ENCODE measurements around the gene NAA40.

NAA40 gene

DNA sequence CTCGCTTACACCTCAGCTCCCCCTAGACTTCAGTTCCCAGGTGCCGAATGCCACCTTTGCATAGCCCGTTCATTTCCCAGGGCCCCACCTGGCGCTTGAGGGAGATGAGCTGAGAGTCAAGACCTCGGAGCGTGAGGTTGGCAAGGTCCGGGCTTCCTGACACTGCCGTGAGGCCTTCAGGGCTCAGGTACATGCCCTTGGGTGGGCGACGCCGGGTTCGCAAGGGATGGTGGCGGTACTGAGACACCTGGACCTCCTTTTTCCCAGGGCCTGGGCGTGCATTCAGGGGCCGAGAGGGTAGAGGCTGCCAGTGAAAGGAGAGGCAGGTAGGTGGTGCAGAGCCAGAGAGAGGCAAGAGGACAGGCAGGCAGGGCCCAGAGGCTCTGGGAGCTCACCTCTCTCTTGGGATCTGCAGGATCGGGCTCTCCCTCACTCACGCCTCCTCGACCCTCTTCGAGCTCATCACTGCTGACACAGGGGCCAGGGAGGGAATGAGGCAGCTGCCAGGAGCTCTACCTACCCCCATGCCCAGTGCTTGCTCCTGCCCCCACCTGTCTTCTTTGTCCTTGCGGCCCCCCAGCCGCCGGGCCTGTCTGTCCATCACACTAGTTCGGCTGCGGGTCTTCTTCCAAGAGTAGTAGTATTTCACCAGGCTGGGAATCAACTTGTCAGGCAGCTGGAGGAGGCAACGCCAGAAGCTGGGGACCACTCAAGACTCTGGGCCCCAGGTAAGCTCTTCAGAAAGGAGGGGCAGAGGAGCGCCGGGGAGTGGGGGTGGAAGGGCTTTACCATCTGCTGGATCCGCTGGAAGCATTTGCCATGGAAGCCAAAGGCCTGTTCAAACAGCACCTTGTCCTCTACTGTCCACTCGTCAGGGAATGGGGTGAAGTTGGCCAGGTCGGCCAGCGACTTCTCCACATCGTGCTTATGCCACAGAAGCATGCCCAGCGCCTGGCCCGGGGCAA, 24.7 kb upstream of the NAA40 start:
- DNase-seq = no peak

DNA sequence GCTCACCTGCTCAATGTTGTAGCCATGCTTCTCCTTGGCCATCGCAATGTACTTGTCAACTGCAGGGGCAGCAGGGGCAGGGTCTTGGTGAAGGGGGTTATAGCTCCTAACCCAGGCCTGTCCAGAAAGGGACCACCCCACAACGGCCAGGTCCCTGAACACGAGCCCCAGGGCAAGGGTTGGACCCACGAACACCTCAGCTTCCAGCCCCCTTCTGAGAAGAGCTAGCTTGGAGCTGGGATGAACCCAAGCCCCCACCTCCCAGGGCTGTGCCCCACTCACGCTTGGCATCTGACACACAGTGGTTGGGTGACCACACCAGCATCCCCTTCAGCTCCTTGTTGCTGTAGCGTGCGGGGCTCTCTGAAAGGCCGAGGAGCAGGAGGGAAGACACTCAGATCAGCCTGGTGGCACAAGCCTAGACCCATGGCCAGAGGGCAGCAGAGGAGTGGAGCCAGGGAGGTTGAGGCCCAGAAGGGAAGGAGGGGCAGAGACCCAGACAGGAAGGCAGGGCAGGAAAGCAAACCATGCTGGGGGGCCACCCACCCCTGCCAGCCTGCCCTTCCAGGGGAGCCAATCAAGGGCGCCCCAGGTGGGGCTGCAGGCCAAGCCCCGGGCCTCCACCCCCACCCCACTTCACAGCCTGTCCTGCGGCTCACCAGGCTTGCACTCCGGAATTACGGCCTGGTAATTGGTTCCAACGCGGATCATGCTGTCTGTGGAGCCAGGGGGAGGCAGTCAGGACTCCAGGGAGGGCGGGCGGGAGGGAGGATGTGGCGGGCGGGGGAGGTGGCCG, 23.7 kb upstream of the NAA40 start:
- no peak for DNase-seq

DNA sequence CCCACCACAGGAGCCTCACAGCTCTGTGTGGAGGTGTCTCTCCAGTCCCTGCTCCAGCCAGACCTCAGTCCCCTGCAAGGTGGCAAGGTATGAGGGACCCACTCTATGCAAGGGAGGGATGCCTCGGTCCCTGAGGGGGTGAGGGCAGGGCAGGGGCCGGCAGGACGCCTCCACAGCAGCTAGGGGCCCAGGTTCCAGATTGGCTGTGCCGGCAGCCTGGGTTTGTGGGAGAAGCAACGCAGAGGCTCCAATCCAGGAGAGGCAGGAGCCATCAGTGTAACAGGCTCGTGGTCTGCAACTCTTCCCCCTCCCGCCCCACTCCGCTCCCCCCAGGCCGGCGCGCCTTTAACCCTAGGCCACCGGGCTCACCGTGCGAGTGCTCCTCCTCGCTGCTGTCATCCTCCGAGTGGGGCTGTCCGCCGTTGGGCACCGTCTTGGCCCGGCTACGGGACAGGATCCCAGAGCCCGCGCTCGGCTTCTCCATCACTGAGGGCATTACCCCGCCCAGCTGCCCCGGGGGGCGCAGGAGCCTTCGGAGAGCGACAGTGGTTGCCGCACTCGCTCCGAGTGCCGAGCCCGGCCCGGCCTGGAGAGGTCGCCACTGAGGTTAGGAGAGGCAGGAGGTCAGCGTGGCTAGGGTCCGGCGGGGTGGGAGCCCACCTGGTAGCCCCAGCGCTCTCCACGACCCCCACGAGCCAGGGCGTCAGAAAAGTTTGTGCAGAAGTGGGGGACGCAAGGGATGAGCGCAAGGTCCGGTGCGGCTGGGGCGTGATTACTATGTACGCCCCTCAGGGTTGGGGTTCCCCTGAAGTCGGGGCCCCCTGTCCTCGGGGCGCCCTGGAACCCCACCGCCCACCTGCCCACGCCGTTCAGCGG, 22.6 kb upstream of the NAA40 start:
- no peak for DNase-seq

DNA sequence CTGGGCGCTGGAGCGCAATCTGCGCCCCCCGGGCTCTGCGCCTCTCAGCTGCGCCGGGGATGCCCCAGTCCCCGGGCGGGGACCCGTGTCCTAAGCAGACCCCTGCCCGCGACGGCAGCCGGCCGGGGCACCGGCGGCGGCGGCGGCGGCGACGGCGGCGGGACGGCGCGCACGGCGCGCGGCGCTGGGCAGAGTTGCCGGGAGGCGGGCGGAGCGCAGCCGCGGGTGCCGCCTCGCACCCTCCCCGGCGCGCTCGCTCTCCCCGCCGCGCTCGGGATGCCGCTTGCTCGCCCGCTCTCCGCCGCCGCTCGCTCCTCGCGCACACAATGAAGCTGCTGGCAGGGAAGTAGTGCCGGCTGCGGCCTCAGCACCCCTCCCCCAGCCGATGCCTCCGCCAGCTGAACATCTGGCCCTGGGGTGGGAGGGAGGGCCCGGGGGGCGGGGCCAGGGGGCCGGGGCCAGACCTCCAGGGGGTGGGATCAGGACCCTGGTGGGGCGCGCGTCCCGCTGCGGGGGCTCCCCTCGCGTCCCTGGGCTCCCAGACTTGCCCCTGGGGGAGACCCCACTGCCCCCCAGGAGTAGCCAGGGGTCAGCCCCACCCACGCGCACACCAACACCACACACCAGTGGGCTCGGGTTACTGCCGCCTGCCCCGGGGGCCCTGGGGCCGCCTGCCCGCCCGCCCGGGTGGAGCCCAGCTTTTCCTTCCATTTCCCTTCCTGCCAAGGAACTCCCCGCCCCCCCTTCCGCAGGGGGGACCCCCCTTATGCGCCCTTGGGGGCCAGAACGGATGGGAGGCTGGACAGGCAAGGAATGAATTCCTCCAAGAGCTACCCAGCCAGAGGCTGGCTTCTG, 21.7 kb upstream of the NAA40 start, which contains the start of gene RCOR2:
RCOR2 (minus strand) TSS at position 328 of the 855 bp plus-strand sequence. CDS start 708 bp downstream, outside the sequence.
- peak; percentile 72 for DNase-seq

DNA sequence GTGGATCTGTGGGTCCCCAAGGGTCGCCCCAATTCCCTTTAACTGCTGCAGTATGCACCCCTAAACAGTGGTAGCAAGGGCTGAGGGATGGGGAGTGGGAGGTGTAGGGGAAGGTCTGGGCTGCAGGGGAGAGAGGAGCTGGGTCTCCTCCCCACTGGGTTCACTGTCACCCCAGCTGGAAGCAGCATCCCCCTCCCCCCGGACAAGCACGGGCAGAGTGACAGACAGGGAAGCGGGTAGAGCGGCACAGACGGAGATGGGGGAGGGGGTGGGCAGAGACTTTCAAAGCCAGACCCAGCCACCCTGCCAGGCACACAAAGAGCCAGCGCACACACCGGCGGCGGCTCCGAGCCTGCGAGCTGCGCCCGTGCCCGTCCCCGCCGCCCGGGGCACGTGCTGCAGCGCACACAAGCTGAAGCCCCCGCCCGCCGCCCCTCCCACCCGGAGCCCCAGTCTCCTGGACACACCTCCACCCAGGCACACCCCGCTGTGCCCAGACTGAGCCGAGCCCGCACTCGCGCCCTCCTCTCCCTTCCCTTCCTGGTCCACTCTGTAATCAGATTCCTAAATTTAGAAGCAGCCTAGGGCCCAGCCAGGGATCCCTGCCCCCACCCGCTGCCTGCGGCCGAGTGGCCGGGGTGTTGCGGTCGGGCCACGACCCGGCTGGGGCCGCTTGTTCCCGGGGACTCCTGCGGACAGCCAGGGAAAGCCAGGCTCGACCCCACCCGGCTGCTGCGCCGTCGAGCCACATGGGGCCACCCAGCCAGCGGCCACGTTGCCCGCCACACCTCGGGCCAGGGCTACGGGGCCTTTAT, 20.9 kb upstream of the NAA40 start:
- DNase-seq = peak; percentile 34

DNA sequence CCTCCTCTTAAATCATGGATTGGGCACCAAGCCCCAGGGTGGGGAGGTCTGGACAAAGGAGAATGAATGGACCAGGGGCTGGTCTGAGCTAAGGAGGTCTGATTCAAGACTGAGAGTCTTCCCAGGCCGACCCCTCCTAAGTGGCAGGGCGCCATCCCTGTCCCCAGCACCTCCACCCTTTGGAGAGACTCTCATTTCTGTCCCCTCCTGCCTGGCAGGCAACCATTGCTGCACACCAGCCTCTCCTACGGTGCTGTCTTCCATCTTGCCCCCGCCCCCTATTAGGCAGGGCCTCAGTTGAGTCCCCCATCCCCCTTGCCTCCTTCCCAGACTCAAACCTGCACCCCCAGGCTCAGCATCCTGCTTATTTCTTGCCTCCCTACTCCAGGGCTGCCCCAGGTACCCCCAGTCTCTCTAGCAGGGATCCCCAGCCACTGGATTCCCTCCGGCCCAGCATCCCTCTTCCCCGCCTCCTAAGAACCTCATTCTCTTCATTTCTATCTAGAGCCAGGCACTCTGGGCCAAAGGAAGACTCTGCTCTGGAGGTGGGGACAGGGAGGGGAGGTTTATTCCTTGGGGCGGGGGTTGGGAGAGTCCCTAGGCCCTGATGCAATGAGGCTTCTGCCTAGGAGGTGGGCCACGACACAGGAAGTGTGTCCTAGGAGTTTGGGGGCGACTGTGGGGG, 20.2 kb upstream of the NAA40 start:
- no peak for DNase-seq

DNA sequence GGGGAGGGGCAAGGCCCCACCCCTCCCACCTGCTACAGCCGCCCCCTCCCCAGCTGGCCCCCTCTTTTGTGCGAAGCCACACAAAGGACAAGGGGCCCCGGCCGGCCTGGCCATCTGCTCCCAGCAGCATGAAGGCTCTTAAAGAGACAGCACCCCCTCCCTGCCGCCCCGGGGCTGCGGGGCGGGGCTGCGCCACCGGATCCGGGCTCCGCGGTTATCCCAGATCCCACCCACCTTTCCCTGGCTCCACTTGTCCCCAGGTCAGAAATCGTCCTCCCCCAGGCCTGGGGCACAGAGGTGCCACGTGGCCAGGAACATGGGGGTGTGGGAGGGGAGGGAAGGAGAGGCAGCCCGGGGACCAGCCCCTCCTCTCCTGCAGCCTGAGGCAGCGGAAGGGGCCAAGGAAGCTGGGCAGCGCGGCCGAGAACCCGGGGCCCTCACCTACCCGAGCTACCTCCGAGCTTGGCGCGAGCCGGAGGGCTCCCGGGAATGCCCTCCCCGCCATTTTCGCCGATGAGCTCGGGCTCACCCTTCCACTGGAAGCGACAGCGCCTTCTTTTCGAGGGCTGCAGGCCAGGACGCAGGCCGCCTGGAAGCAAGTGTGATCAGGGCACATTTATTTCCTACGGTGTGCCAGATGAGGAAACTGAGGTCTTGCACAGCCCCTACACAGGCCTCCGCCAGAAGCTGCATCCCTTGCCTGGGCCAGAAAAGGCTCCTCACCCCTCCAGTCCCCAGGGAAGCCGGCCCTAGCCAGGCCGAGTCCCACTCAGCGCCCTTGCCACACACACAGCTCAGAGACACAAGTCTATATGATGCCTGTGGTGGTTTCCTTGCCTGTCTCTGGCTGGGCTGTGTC, 19.3 kb upstream of the NAA40 start:
- DNase-seq = no peak

DNA sequence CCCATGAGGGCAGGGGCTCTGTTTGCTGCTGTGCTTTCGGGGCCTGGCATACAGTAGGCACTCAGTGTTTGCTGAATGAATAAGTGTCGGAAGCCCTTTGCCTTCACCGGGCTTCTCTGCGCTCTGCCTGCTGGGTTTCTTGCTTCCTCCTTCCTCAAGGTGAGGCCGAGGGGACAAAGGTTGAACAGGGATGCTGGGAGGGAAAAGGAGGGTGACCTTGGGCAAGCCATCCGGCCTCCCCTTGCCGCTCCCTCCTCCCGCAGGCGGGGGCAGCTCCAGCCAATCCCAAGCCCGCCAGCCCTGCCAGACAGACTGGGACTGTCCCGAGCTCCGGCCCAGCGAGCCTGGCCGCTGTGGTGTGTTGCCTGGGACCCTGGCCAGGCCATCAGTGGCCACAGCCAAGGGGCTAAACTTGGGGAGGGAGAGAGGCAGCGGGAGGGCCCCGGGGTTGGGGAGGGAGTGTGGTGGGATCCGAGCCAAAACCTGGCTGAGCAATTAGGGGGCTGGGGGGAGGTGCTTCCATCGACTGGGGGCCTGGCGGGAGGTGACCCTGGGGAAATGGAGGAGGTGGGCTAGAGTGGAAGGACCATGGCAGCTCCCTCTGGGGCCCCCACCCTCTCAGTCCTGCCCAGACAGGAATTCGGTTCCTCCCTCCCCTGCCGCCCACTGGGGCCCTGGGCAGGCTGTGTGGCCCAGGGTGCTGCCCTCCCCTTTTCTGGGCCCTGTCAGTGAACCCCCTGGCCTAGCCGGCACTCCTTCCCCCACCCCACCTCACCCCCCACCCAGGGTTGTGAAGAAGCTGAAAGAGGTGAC, 18.5 kb upstream of the NAA40 start:
- no peak for DNase-seq

DNA sequence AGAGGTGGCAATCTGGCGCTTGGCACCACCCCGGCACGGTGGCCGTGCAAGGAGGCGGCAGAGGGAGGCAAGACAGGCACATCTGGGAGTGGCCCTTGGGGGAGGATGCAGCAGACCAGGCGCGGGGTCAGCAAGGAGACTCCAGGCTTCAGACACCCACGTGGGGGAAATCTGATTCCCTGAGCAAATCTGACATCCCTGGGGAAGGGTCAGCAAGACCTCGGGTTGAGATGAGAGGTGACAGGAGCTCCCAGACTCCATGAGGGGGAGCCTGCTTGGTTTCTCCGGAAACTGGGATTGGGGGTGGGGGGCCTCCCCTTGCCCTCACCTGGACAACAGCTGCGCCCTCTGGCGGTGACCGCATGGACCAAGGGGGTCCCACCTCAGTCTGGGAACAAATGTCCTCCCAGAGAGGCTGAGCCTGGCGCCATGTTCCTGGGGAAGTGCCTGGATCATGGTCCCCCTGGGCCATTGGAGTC, 17.8 kb upstream of the NAA40 start:
- peak; percentile 26 for DNase-seq

DNA sequence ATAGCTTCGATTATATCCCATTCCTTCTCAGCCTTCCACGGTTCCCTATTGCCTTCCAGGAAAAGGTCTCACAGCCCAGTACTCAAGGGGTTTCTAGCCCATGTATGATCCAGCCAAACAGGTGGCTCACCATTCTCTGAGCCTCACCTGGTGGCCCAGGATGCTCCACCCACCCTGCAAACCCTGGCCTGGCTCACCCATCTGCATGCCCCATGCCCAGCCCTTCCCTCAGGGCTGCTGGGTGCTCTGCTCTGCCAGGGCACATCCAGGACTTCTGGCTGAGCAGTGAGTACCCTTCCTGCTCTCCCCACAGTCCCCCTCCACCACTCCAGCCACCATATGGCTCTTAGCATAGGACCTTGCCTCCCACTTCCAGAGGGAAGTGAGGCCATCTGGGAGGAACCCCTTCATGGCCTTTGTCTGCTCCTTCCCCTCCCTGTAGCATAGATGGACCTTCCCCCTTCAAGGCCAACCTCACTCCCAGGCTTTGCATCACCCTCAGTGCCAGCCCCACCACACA, 16.1 kb upstream of the NAA40 start:
- no peak for DNase-seq

DNA sequence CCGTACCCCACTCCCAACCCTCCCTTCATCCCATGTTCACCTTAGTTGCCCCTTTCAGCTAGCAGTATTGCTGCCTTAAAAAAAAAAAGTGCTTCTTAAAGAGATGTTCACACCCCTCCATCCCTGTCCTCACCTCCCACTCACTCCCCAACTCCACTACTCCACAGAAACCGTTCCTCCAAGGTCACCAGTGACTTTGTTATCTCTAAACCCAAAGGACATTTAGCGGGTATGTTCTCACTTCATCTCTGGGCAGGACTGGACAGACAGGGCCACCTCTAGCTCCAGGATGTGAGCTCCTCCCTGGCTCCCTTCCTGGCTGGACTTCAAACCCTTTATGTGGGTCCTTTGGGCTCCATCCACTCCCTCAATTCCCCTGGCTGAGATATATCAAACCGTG, 15.5 kb upstream of the NAA40 start:
- DNase-seq = no peak

DNA sequence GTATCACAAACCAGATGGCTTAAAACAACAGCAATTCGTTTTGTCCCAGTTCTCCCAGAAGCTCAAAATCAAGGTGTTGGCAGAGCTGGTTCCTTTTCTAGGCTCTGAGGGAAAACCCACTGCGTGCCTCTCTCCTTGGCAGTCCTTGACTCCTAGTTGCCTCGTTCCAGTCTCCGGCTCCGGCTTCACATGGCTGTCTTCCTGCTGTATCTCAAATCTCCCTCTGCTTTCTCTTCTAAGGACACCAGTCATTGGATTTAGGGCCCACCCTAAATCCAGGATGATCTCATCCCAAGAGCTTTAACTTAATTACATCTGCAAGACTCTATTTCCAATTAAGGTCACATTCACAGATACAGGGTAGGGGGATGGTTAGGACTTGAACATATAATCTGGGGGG, 9.2 kb upstream of the NAA40 start:
- no peak for DNase-seq

DNA sequence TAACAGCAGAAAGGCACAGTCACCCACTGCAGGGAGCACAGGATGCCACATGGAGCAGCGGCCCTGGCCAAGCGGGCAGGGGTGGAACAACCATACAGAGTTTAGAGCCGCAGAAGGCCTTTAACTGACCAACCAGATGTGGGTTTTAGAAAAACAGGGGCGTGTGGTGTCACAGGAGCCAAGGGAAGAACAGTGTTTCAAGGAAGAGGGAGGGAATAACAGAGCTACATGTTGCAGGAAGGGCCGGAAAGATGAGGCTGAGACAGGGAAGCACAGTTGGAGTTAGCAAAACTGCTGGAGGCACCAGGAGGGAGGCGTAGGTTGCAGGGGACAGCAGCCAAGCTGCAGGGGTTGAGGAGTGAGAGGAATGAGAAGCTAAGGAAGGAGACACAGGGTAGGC, 7.8 kb upstream of the NAA40 start:
- DNase-seq = no peak

DNA sequence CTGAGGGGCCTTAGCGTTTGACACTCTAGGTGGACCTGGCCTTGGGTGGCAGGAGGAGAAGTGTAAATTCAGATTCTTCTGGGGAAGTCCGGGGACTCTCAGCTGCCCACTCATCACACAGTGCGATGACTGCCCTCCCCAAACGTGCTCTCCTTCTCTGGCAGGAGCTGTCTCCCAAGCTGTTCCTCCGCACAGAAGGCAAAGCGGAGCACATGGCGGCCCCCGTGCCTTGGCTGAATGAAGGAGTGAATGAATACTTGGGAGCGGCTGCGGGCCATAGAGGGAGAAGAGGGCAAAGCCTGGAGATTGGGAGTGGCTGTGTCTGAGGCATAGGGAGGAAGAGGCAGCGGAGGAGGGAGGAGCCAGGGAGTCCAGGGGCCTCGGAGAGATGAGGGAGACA, 6.9 kb upstream of the NAA40 start:
- no peak for DNase-seq

DNA sequence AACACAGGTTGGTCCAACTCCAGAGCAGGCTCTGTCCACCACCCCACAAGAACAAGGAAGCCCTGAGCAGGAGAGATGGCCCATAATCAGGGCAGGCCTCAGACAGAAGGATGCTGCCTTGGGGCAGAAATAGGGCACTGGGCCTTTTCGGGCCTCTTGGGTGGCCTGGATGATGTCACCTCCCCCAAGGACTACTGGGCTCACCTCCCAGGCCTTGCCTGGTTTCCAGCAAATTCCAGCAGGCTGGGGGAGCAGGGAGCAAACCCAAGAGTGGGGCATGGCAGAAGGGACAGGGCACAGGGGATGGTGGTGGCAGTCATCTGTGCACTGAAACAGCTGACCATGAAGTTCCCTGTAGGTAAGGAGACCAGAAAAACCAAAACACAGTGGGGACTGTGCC, 5.3 kb upstream of the NAA40 start:
- DNase-seq = no peak

DNA sequence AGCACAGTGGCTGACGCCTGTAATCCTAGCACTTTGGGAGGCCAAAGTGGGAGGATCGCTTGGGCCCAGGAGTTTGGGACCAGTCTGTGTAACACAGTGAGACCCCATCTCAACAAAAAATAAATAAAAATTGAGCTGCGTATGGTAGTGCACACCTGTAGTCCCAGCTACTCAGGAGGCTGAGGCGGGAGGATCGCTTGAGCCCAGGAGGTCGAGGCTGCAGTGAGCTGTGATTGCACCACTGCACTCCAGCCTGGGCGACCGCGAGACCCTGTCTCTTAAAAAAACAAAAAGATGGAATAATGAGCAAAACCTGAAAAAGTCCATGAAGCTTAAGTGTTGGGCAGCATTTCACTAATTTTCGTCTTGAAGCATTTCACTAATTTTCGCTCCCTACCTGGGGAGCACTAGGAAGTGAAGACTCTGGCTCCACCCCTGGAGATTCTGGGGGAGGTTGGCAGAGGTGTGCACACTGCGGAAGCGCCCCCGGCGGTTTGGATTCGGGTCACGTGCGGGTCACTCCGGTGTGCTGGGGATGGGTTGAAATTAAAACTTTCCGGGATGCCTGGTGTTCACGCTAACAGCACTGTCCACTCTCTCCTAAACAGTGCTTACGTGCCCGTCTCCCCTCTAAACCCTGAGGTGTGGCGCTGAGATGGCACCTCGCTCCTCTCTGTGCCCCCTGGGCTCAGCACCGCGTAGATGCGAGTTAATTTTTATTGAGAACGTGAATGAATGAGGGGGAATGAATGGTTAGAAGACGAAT, 906 bp upstream of the NAA40 start:
- no peak for DNase-seq

DNA sequence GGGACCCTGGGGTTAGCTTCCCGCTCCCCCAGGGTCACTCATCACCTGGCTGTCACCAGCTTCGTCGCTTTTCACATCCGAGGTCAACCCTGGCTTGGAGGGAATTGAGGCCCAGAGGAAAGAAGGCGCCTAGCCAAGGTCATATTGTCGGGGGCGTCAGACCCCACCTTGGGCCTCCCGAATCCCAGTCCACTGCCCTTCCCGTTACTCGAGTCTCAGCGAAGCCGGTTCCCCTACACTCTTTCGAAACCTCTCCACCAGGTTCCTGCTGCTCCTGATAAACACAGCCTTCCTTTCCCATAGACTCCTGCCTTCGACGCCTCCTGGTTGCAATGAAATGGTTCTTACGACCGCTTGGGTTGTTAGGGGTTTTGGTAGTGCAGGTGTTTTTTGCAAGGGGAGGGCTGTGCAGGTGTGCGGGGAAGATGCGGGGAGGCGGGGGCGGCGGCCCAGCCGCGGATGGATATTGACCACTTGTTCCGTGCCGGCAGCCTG, 642 bp downstream of the NAA40 start:
- no peak for DNase-seq
